HPDE6-E6E7 (cell line): Measurements from ENCODE around the gene ELOB.
"Not testable (repeated sequence)": the region's sequence is repeated elsewhere in the genome, so short reads cannot be mapped to it uniquely, and the experiment has no call there.

ENCODE experiments used
- DNase-seq: peaks from one replicate; pipeline ENCODE4 v3.0.0; 2011; ENCODE audit warnings: missing footprints; ENCODE audit errors: extremely low spot score

Gene ELOB

DNA sequence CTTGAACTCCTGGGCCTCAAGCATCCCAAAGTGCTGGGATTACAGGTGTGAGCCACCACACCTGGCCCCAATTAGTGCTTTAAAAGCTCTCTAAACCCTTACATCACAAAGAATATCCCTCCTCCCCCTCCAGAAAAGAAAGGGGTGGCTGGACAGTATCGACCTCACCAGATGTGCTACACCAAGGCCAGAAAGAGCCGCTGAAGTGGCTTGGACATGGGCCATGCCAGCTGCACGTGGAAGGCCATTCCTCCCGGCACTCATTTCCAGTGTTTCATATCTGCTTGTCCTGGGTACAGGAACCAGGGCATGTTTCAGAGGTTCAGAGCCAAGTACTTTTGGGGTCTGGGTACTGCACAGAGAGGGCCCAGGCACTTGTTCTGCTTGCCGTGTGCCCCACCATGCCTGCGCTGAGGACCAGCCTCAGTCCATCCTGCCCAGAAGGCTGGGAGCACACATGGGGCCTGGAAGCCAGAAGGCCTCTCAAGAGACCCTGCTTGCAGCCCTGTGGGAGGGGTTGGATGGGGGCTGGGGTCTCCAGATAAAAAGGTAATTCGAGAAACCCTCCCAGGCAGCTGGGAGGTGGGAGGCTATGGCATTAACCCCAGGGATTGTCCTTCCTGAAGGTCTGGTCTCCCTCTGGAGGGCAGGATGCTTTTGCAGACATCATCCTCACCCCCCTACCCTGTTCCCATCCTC lies 28.2 kb downstream of the ELOB start:
- no peak for DNase-seq

- no peak for DNase-seq
Measured at GRCh38 chr16:2745961-2746360, 31.1 kb downstream of the ELOB start.

DNA sequence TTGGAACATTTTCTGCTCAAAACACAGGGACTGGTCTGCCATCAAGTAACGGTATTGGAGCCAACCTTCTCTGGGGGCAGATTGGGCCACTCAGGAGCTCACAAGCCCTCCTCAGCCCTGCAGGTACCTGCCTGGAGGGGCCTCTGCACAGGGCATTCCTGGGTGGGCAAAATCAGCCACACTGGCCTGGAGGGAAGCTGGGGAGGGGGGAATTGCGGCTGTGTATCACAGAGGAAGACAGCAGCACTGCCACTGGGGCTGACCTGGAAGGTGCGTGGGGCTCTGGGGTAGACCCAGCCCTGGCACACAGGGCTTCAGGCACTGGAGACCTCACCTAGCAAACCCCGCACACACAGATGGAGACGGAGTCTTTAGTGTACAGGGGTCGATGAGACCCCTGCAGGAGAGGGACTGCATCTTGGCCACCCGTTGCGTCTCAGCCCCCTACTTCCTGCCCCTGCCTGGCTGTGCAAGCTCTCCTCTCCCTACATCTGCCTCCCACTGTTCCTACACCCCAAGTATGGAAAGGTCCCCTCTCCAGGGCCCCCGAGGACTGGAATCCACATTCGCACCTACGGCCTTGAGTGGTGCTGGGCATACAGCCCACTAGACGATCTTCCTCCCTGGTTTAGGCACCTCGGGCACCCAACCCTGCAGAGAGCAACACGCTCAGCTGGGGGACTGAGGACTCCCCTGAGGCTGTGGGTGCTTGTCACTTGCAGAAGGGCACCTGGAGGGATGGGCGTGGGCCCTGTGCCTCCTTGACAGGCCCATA lies 31.8 kb downstream of the ELOB start:
- no peak for DNase-seq

- DNase-seq = no peak
Measured at GRCh38 chr16:2744711-2745110, 32.4 kb downstream of the ELOB start.

DNA sequence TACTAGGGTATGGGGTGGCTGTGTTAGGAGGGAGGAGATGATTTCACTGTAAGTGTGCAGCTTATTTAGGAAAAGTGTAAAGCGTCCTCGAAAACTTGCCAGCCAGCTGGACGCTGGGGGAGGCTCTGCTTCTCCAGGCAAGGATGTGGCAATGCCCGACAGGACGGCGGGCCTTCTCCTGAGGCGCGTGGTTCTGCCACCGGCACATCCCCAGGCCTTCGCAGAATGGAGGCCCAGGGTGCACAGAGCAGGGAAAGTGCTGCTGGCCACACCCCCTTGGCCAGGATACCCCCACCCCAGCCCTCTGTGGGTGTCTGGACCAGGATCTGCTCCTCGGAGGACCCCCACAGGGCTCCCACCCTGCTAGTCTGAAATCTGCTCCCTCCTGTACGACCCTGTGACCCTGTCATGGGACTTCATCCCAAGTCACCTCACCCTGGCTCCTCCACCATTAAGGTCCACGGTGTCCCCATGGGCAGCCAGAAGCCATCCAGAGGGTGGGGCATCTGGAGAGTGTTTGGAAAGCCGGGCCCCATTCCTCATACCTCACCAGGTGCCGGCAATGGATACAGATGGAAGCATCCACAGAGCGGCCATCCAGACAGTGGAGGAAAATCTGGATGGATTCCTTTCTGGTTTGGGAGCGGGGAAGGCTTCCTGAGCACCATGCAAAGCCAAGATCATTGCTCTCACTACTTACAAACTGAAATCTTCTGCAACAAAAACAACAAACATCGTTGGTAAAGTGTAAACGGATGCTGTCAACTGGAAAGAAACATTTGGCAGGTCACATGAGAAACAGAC lies 33.9 kb downstream of the ELOB start:
- no peak for DNase-seq

DNA sequence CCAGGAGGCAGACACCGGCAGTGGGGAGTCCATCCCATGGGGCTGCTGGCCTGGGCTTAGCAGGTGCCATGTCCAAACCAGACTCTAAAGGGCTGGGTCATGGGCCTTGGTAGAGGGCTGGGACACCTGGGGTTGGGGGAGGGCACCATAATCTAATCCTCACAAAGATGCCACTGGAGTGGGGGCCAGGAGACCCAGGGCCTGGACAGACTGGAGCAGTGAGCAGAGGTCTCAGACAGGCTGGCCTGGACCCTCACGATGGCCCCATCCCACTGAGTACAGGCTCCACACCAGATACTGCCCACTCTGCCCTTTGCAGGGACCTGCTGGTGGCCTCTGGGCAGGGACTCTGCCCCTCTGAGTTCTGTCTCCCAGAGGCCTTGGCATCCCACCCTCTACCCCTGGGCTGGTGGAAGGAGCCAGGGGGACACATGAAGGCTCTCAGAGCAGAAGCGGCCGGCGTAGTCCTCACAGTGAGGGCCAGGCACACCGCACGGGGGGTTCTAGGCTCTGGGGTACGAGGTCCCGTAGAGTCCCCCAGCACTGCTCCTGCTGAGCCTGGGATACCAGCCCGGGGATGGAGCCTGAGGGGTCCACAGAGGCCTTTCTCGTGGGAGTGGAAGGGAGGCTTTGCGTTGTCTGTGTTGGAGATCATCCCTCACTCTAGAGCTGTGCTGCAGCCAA lies 34.6 kb downstream of the ELOB start:
- DNase-seq = no peak

GRCh38 chr16:2741168-2741567 lies 35.9 kb downstream of the ELOB start:
- no peak for DNase-seq

- DNase-seq = no peak
Measured at GRCh38 chr16:2740476-2740875, 36.6 kb downstream of the ELOB start.

DNA sequence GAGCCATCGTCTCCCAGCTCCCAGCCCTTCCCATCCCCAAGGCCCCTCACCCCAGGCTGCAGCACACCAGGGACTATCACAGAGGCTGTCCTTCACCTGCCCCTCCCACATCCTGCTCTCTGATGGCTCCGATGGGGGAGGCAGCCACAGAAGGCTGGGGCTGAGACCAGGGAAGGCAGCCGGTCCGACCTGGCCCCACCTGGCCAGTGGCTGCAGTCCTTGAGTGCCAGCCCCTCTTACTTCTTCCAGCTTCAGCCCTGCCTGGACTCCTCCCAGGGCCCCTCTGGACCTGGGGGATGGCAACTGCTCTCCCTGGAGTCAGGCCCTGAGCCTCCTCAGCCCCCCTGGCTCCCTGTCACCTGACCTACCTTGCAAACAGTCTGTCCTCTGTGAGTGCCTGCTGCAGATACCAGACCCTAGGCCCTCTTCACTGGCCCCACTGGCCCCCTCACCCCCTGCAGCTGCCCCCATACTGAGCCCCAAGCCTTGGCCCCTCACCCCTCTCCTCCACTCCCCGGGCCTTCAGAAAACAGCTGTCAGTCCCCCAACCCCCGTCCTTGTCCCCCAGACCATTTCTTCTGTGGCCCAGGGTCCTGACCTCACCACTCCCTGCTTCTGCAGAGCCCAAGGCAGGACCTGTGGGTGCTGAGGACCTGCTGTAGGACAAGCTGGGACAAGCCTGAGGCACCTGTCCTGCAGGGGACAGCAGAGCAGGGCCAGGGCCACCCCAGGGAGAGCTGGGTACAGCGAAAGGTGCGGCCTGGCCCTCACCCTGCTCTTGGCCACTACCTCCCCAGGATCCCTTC lies 37.3 kb downstream of the ELOB start:
- DNase-seq = no peak

- DNase-seq = no peak
Measured at GRCh38 chr16:2738615-2739014, 38.5 kb downstream of the ELOB start.

- DNase-seq = no peak
Measured at GRCh38 chr16:2737895-2738418, 39.1 kb downstream of the ELOB start.

DNA sequence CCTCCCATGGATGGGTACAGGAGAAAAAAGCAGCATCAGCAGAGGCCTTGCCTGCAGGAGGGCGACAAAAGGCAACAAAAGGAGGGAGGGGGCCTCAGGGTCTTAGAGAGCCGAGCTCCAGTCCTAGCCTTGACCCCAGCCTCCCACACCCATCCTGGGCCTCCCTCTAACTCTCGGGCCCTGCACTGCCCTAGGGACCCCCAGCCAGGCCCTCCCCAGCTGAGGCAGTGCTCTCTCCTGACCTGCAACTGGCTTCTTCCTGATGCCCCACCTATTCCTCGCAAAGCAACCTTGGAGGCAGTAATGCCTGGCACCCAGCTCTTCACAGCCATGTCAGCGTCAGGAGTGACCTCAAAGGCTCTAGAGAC lies 39.9 kb downstream of the ELOB start:
- DNase-seq = no peak

DNA sequence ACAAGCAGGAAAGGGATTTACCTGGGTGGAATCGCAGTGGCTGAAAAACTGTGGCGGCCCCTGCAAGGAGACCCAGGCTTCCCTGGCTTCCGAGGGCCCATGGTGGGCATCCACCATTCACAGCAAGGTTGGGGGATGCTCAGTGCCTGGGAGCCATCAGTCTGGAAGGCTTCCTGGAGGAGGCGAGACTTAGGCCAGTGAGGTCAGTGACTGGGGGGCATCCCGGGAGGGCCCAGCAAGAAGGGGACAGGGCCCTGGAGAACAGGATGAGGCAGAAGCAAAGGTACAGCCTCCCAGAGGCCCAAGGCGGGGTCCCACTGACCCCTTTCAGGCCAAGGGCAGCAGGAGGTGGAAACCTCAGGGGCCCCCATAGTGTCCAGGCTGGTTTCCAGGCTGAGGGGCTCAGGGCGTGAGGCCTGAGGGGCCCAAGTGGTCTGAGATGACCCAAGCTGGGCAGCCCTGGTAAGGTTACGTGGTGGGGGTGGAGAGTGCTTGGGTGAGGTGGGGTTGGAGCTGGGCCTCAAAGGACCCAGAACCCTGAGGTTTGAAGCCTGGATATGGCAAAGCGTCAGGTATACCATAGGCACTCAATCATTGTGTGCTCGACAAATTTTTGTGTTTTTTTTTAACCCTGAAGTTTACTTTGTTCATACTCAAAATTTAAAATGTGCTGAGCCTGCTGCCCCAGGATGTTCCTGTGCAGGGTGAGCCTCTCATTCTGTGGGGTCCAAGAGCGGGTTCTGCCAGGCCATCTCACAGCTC lies 40.4 kb downstream of the ELOB start:
- no peak for DNase-seq

DNA sequence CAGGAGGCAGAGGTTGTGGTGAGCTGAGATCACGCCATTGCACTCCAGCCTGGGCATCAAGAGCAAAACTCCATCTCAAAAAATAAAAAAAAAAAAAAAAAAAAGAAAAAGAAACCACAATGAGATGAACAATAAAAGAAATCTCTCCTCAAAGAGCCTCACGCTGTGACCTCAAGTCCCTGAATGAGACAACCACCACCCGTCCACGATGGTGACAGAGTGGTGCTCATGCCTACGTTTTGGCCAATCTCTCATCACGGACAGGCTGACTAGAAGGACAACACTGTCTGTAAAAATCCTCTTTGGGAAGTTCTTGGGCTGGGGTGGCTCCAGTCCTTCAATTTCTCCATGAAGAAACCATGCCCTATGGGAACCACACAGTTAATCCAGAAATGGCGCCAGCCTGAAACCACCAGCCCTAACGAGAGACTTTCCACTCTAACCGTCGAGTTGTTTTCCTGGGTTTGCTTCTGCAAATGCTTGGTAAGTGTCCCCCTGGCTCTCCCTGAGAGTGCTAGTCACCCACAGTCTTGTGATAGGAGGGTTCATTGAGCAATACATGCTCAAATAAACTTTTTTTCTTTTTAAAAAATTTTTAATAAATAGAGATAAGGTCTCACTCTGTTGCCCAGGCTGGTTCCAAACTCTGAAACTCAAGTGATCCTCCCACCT lies 42.1 kb downstream of the ELOB start:
- no peak for DNase-seq

DNA sequence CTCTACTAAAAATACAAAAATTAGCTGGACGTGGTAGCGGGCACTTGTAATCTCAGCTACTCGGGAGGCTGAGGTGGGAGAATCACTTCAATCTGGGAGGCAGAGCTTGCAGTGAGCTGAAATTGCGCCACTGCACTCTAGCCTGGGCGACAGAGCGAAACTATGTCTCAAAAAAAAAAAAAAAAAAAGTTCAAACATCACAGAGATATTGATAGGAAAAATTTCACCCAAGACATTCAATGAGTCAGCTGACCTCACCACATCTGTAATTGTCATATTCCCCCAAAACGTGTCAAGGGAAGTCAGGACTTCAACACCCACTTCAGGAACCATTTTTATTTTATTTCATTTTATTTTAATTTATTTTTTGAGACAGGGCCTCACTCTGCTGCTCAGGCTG lies 49.0 kb downstream of the ELOB start:
- no peak for DNase-seq

- no peak for DNase-seq
Measured at GRCh38 chr16:2726923-2727322, 50.2 kb downstream of the ELOB start.

DNA sequence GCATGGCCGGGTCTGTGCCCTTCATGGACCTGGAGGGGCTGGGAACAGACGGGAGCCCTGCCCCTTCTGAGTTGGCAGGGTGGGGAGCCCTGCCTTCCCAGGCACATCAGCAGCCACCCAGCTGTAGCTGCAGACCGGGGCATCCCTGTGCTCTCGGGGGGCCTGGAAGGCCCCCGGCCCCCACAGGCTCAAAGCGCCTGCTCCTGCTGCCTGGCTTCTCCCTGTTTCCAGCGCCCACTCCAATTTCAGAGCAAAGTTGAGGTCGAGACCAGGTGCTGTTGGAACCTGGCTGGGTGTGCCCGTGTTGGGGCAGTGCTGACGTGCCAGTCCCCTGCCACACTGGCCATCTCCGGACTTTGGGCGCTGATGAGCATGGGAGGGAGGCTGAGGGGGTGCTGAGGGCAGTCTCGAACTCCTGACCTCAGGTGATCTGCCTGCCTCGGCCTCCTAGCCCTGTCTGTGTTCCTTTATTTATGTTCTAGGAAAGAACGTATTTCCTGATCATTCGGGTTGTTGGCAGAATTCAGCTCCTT lies 52.2 kb downstream of the ELOB start:
- DNase-seq = no peak

DNA sequence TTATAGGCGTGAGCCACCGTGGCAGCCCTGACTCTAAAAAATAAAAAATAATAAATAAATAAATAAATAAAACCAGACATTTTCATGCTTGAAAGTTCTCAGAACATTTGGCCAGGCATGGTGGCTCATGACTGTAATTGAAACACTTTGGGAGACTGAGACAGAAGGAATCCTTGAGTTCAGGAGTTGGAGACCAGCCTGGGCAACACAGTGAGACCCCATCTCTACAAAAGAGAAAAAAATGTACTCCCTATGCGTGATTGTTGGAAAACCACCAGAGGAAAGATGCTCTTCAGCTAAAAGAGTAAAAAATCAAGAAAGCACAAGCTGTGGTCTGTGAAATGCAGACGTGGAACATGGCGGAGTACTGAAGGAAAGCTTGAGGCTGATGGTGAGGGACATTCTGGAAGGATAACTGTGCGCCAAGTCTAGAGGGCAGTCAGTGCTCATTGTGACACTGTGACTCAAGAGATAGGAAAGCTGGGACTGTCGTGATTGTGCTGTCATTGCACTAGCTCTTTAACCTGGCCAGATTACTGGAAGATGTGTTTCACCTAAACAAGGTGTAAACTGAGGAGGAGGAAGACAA lies 52.9 kb downstream of the ELOB start:
- DNase-seq = no peak

DNA sequence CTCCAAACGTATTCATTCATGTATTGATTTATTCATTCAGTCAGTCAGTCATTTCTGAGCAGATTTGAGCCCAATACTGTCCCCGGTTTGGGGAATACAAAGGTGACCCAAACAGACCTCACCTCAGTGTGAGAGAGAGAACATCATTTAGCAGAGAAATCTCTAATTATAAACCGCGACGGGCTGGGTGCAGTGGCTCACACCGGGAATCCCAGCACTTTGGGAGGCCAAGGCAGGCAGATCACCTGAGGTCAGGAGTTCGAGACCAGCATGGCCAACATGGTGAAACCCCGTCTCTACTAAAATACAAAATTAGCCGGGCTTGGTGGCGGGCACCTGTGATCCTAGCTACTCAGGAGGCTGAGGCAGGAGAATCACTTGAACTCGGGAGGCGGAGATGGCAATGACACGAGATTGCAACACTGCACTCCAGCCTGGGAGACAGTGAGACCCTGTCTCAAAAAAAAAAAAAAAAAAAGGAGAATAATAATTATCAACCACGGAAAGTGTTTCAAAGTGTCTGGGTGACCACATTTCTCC lies 55.4 kb downstream of the ELOB start:
- DNase-seq = not testable (repeated sequence)
